ENCODE measurements around the gene UQCRHL. TPM values are rescaled to one million over a fixed set of nuclear protein-coding genes. Genes with fewer than 3 reads are reported as not detected.
A peak's percentile ranks its signal among the peaks of the same experiment; 100 is the strongest.

The UQCRHL gene
- total RNA-seq, 1 donor from 2014 or later = 1.8 TPM

DNA sequence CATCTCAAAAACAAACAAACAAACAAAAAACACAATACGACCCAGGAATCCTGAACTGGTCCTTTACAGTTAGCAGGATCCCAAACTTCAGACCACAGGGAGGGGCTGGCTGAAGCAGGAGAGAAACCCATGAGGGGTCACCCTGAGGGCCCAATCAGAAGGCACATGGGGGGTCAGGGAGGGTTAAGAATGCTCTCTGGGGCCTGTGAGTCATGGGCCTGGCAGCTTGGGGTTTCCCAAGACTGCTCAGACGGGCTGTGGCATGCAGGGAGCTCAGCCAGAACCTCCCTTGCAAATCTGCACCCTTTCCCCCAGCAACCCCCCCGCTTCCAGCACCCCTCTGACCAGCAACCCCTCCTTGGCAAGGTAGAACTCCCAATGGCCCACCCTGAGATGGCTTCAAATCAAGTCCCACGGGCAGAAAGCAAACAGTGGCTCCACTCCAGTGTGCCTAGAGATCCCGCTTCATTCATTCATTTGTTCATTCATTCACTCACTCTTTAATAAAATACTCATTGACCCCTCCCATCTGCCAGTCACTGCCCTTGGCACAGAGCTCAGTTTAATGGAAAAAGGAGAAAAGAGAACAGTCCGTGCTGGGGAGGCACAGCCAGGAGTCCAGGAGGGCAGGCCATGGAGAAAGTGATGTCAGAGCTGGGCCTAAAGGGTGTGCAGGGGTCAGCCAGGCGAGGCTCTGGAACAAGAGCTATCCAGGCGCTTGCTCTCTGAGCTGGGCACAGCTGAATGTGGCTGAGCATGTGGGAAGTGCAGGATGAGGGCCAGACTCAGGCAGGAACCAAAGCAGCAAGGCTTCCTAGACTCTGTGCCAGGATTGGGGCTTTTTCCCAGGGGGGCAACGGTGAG, 8.2 kb downstream of the UQCRHL start:
- H3K27me3 ChIP-seq (ENCODE audit: control insufficient read depth, insufficient read depth, low read length) = no peaks in the 10 kb centered on the region
- H3K36me3 ChIP-seq (ENCODE audit: control insufficient read depth, insufficient read depth, low read length) = no peaks in the 10 kb centered on the region
- TF ChIP-seq, protein P1, sequence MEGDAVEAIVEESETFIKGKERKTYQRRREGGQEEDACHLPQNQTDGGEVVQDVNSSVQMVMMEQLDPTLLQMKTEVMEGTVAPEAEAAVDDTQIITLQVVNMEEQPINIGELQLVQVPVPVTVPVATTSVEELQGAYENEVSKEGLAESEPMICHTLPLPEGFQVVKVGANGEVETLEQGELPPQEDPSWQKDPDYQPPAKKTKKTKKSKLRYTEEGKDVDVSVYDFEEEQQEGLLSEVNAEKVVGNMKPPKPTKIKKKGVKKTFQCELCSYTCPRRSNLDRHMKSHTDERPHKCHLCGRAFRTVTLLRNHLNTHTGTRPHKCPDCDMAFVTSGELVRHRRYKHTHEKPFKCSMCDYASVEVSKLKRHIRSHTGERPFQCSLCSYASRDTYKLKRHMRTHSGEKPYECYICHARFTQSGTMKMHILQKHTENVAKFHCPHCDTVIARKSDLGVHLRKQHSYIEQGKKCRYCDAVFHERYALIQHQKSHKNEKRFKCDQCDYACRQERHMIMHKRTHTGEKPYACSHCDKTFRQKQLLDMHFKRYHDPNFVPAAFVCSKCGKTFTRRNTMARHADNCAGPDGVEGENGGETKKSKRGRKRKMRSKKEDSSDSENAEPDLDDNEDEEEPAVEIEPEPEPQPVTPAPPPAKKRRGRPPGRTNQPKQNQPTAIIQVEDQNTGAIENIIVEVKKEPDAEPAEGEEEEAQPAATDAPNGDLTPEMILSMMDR (IDR thresholded peaks at IDR 0.05; ENCODE audit: insufficient read depth, low read length, severe bottlenecking) = no peak
- no peak for FAIRE-seq
- DNase-seq (ENCODE audit: low read depth) = peak; percentile 96
- no peak overlapping the region for H3K4me3 ChIP-seq (ENCODE audit: low read depth, low read length)

DNA sequence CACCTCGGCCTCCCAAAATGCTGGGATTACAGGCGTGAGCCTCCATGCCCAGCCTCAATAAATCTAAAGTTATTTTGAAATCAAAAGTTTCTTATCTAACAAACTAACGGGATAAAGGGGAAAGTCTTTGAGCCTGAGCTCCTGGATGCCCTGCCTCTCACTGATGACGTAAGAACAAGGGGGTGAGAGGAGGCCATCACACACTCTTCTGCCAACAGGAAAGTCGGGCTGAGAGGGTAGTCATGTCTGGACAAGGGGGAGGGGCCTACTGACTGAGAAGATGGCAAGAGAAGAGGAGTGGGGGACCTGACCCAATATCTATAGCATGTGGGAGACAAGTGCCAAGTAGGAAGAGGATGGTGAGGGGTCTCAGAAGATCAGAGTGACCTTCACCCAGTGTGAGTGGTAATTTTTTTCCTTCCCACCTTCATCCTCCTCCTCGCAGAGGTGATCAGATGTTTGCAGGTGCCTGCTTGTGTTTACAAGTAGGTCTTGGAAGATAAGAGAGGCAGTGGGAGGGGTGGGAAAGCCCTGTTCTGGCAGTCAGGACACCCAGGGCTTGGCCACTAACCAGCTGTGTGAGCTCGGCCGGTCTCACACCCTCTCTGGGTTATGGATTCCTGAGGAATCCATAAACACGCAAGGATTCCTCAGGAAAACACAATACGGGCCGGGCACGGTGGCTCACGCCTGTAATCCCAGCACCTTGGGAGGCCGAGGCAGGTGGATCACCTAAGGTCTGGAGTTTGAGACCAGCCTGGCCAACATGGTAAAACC, 9.6 kb downstream of the UQCRHL start:
- TF ChIP-seq, protein P1 (IDR thresholded peaks at IDR 0.05; ENCODE audit: insufficient read depth, low read length, severe bottlenecking) = no peak
- Histone ChIP-seq H3K27me3 (ENCODE audit: control insufficient read depth, insufficient read depth, low read length) (no peaks in the 10 kb centered on the region), H3K36me3 (ENCODE audit: control insufficient read depth, insufficient read depth, low read length) (no peaks in the 10 kb centered on the region), H3K4me3 (ENCODE audit: low read depth, low read length) (no peak overlapping the region)
- DNase-seq (ENCODE audit: low read depth) (peak; percentile 73), FAIRE-seq (no peak)

DNA sequence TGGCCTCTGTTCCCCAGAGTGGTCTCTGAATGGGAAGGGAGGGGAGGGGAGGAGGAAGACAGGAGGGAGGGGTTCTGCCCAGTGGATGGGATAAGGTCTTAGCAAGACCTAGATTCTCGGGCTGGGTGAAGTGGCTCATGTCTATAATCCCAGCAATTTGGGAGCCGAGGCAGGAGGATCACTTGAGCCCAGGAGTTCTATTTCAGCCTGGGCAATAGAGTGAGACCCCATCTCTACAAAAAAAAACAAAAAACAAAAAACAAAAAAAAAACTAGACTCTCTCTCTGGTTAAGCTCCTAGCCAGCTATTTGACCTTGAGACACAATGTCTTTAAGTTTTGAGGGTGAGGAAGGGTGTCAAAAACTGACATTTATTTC, 11.4 kb downstream of the UQCRHL start:
- FAIRE-seq (no peak), DNase-seq (ENCODE audit: low read depth) (no peak)
- Histone ChIP-seq H3K36me3 (ENCODE audit: control insufficient read depth, insufficient read depth, low read length) (no peaks in the 10 kb centered on the region), H3K27me3 (ENCODE audit: control insufficient read depth, insufficient read depth, low read length) (no peaks in the 10 kb centered on the region), H3K4me3 (ENCODE audit: low read depth, low read length) (no peak overlapping the region)
- TF ChIP-seq, protein P1 (IDR thresholded peaks at IDR 0.05; ENCODE audit: insufficient read depth, low read length, severe bottlenecking) = no peak

DNA sequence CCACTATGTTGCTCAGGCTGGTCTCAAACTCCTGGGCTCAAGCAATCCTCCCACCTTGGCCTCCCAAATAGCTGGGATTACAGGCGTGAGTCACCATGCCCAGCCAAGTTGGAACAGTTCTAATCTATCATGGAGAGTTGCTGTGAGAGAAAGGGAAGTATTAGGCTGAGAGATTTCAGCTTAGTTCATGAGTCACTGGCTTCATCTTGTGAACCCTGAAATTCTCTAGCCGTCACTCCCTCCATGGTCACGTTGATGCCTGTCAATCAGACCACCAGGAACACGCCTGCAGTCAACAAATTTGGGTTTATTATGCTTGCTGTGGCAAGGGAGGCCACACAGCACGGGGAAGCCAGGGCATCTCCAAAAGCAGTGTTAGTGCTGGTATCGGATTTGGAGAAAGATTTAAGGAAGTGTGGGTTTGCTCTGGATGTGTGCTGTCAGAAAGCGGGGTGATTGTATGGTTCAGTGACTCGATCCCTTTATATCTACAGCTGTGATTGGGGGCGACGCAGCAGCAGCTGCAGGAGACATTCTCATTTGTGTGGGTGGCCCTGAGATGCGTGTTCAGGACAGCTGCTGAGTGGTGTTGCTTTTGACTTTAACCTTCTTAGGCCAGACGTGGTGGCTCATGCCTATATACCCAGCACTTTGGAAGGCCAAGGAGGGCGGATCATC, 18.7 kb downstream of the UQCRHL start:
- FAIRE-seq (no peak), DNase-seq (ENCODE audit: low read depth) (peak; percentile 92)
- H3K27me3 ChIP-seq (ENCODE audit: control insufficient read depth, insufficient read depth, low read length) = no peaks in the 10 kb centered on the region
- no peak overlapping the region for H3K4me3 ChIP-seq (ENCODE audit: low read depth, low read length)
- TF ChIP-seq, protein P1 (IDR thresholded peaks at IDR 0.05; ENCODE audit: insufficient read depth, low read length, severe bottlenecking) = no peak
- peaks cover 7% of the 10 kb centered on the region for H3K36me3 ChIP-seq (ENCODE audit: control insufficient read depth, insufficient read depth, low read length)

DNA sequence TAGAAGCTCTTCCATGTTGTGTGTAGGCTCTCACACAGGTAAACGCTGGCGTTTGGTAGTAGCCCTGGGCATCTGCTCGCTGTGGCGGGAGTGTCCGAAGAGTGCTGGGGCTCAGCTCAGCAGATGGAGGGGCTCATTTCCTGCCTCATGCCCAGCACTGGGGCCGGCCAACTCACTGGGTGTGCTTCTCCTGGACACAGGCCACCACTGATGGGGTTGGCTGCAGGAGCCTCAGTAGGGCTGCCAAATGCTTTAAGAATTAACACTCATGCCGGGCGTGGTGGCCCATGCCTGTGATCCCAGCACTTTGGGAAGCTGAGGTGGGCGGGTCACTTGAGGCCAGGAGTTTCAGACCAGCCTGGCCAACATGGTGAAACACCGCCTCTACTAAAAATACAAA, 20.9 kb downstream of the UQCRHL start:
- Histone ChIP-seq H3K27me3 (ENCODE audit: control insufficient read depth, insufficient read depth, low read length) (no peaks in the 10 kb centered on the region), H3K36me3 (ENCODE audit: control insufficient read depth, insufficient read depth, low read length) (peaks cover 12% of the 10 kb centered on the region), H3K4me3 (ENCODE audit: low read depth, low read length) (no peak overlapping the region)
- TF ChIP-seq, protein P1 (IDR thresholded peaks at IDR 0.05; ENCODE audit: insufficient read depth, low read length, severe bottlenecking) = no peak
- FAIRE-seq (no peak), DNase-seq (ENCODE audit: low read depth) (no peak)
